ENCODE measurements around the gene ZFYVE27.

The ZFYVE27 gene

GRCh38 chr10:97777143-97777542, 40.2 kb downstream of the ZFYVE27 start:
- no peak for TF ChIP-seq POLR2A (IDR thresholded peaks at IDR 0.05; ENCODE audit: low read length)
- no peak for TF ChIP-seq GATA1 (IDR thresholded peaks at IDR 0.05; ENCODE audit: low read depth, low read length)
- DNase-seq: no peak

DNA sequence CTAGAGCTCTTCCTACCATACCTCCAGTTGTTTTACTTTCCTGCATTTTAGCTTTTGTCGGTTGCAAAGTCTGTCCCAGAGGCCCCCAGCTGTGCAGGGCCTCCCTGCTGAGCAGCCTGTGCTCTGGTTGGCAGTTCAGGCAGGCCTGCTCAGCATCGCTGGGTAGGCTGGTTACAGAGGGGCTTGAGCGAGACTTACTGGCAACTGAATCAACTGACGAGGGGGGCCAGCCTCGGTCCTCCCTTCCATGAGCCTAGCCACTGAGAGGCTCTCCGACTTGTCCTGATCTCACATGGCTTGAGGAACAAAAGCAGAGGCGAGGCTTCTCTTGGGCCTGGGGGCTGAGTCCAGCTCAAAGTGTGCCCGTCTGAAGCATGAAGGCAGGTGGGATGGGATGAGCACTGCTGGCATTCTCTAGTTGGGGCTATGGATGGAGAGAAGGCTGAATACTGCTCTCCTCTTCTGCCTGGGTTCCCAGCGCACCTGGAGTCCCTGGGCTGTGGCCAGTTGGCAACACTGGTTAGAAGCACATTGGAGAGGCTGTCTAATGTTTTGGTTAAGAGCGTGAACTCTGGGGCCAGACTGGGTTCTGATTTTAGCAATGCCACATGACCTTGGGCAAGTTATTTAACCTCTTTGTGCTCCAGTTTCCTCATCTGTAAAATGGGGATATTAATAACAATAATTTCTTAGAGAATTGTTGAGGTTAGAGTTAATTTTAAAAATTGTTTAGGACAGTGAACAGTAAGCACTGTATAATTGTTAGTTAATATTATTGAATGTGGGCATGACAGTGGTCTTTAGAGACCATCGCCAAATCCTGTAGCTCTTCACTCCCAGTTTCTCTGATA, 41.7 kb downstream of the ZFYVE27 start:
- DNase-seq: no peak
- TF ChIP-seq POLR2A (IDR thresholded peaks at IDR 0.05; ENCODE audit: low read length): no peak
- no peak for TF ChIP-seq GATA1 (IDR thresholded peaks at IDR 0.05; ENCODE audit: low read depth, low read length)

DNA sequence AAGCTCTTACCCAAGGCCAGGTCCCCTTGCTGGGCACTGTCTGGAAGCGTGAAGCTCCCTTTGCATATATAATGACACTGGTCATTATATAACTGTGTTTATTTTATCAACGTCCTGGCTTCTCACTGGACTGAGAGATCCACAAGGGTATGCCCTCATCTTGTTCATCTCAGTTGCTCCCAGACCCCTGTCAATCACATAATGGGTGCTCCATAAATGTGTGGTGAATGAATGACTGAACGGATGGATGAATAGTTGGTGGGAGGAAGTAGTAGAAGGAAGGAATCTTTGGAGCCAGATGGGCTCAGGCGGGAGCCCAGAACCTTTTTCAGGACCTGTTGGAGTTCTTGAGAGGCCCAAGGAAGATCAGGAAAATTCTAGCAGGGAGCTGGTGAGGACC, 42.6 kb downstream of the ZFYVE27 start:
- no peak for DNase-seq
- no peak for TF ChIP-seq GATA1 (IDR thresholded peaks at IDR 0.05; ENCODE audit: low read depth, low read length)
- TF ChIP-seq POLR2A (IDR thresholded peaks at IDR 0.05; ENCODE audit: low read length): no peak

GRCh38 chr10:97779975-97780374, 43.0 kb downstream of the ZFYVE27 start:
- TF ChIP-seq GATA1 (IDR thresholded peaks at IDR 0.05; ENCODE audit: low read depth, low read length) (no peak), POLR2A (IDR thresholded peaks at IDR 0.05; ENCODE audit: low read length) (no peak)
- no peak for DNase-seq

DNA sequence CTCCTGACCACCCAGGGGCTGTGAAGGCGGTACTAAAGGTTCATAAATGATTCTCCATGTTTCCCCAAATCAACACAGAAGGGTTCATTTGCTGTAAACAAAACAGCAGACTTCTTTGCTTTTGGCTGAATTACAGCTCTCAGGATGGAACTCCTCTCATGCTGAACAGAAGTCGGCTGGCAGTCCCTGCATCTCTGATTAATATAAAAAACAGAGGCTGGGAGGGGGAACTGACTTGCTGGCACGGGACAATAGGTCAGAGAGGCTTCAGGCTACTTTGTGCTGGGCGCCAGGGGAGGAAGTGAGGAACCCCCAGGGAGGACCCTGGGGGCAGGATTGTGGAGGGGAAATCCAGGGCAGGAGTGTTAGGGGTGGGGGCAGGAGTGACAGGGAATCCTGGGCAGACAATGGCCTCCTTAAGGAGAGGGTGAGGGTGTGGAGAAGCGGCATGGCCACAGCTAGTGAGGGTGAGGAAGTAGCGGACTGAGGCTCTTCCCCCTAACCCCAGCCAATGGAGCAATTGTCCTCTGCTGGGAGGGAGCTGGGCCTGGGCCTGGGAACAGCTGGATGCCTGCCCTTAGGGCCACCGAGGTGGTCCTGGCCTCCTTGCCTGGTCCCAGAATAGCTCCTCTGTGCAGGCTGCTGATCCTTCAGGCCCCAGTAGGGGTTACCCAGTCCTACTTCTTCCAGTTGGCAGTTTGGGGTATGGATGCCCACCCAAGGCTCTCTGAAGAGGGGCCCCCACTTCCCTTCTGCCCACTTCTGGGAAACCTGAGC, 44.1 kb downstream of the ZFYVE27 start:
- TF ChIP-seq POLR2A (IDR thresholded peaks at IDR 0.05; ENCODE audit: low read length) (no peak), GATA1 (IDR thresholded peaks at IDR 0.05; ENCODE audit: low read depth, low read length) (no peak)

GRCh38 chr10:97781618-97782331, 44.8 kb downstream of the ZFYVE27 start:
- no peak for DNase-seq
- TF ChIP-seq POLR2A (IDR thresholded peaks at IDR 0.05; ENCODE audit: low read length) (no peak), GATA1 (IDR thresholded peaks at IDR 0.05; ENCODE audit: low read depth, low read length) (no peak)

More for the DNA sequence above, 44.1 kb downstream of the ZFYVE27 start:
- no peak for DNase-seq

DNA sequence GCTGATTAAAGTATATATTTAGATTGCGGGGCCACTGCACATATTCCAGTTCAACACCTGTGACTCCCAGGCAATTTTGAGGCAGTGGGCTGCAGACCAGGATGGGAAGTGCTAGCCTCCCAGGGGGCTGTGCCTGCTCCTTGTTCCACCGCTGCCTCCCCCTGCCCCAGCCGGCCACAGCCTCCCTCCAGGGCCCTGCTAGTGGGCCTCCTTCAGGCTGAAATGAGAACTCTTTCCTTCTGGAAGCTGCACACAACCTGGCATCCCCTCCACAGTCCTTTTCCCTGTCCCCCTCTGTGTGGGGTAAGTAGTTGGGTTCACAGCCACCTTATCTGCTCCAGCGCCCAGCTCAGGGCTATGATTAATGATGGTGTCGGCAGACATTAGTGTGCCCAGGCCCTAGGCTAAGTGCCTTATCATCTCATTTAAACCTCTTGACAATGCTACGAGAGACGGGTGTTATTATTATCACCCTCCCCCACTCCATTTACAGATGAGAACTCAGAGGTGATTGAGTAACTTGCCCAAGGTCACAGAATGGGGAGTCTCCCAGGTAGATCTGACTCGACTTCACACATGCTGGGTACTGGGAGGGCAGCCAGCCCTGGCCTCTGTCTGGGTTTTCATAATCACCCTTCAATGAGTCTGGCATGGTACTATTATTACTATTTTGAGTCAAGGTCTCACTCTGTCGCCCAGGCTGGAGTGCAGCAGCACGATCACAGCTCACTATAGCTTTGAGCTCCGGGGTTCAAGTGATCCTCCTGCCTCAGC, 45.7 kb downstream of the ZFYVE27 start:
- peak; percentile 27 to 55 for DNase-seq
- TF ChIP-seq GATA1 (IDR thresholded peaks at IDR 0.05; ENCODE audit: low read depth, low read length) (no peak), POLR2A (IDR thresholded peaks at IDR 0.05; ENCODE audit: low read length) (no peak)

DNA sequence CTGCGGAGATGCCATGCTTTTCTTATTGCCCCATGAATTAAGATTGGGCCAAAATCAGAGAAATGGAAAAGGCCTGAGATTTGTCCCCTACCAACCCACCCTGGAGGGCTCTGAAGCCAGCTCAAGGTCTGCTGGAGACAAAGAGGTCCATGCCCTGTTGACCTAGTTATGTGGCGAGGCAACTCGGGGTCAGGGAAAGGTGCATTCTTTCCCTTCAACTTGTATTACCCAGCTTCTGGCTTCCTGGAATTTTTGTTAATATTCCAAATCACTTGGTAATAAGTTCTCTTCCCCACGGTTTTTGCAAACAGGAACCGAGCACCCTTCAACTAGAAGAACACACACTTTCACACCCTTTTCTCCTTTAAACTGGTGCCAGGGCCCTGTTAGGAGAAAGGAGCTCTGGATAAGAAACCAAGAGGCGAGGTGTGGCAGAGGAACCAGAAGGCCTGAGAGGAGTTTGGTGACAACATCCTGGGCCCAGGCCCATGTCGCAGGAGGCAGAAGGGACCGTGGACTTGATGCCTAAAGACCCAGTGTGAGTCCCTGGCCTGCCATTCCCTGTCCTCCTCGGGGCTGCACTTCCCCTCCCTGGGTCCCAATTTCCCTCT, 47.4 kb downstream of the ZFYVE27 start:
- TF ChIP-seq POLR2A (IDR thresholded peaks at IDR 0.05; ENCODE audit: low read length) (no peak), GATA1 (IDR thresholded peaks at IDR 0.05; ENCODE audit: low read depth, low read length) (no peak)
- DNase-seq: no peak

GRCh38 chr10:97785231-97785630, 48.3 kb downstream of the ZFYVE27 start:
- no peak for TF ChIP-seq GATA1 (IDR thresholded peaks at IDR 0.05; ENCODE audit: low read depth, low read length)
- no peak for TF ChIP-seq POLR2A (IDR thresholded peaks at IDR 0.05; ENCODE audit: low read length)
- no peak for DNase-seq

- TF ChIP-seq POLR2A (IDR thresholded peaks at IDR 0.05; ENCODE audit: low read length): no peak
- no peak for TF ChIP-seq GATA1 (IDR thresholded peaks at IDR 0.05; ENCODE audit: low read depth, low read length)
- no peak for DNase-seq
Measured at GRCh38 chr10:97785731-97786130, 48.8 kb downstream of the ZFYVE27 start.

DNA sequence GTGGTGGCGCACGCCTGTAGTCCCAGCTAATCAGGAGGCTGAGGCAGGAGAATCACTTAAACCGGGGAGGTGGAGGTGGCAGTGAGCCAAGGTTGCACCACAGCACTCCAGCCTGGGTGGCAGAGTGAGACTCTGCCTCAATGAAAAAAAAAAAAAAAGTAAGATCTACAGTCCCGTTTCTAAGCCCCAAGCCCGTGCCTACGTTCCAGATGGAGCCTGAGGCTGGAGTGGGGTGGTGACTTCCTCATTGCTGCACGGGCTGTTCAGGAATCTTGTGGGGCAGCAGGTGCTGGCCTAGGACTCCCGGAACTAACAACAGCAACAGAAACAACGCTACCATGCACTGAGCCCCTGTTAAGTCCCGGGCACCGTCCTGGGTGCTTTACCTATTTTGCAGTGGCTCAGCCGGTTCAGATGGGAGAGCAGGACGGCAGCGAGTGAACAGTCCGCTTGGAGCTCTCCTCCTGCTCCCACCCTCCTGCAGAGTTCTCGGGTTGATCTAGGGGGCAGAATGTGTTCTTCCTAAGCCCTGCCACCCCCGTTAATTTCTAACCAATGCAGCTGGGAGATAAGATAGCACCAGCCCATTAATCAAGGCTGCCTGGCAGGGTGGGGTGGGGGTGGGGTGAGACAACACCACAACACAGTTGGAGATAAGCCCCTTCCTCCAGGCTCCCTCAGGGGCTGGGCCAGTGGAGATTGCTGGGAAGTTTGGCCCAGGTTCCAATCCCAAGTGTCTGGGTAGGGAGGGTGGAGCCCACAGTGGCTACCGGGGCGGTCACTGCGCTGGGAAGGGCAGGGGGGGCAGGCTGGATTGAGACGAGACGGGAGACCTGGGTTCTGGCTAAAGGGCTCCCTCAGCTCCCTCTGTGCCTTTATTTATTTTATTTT, 51.9 kb downstream of the ZFYVE27 start:
- DNase-seq: peak; percentile 91 to 96
- TF ChIP-seq POLR2A (IDR thresholded peaks at IDR 0.05; ENCODE audit: low read length) (peak; percentile 32), GATA1 (IDR thresholded peaks at IDR 0.05; ENCODE audit: low read depth, low read length) (peak; percentile 70)
